Activated CD4-positive, alpha-beta memory T cell treated with anti-CD3 and anti-CD28 coated beads, Interleukin-2, amount 10 ng/mL, durations not matched to agents 7 days and 5 days (primary cell): Measurements from ENCODE around the gene SHKBP1. TPM values are rescaled to one million over a fixed set of nuclear protein-coding genes. Genes with fewer than 3 reads are reported as not detected.
"Not testable (repeated sequence)": the region's sequence is repeated elsewhere in the genome, so short reads cannot be mapped to it uniquely, and the experiment has no call there.

Experiments
- CTCF ChIA-PET: fragments of 350-600 bp; sonication (Branson Sonifier 250); formaldehyde crosslinking; loops from one replicate; lab custom pipeline; 2021; ENCODE audit warnings: antibody characterized with exemption, inconsistent platforms; lab: Charles Lee
- POLR2A ChIA-PET: fragments of 350-600 bp; sonication (Branson Sonifier 250); formaldehyde crosslinking; loops from one replicate; lab custom pipeline; 2021; ENCODE audit warnings: antibody characterized with exemption; lab: Charles Lee
- DNase-seq: peaks from one replicate; pipeline ENCODE4 v3.0.0-alpha.2; 2020
- H3K27ac Mint-ChIP-seq: one replicate; pipeline ENCODE4 v1.8.0; 2021; ENCODE audit warnings: mild to moderate bottlenecking, mixed read lengths
- H3K27me3 Mint-ChIP-seq: one replicate; pipeline ENCODE4 v1.8.0; 2021; ENCODE audit warnings: mixed read lengths
- H3K36me3 Mint-ChIP-seq: one replicate; pipeline ENCODE4 v1.8.0; 2021; ENCODE audit warnings: low read depth, mixed read lengths
- H3K4me1 Mint-ChIP-seq: one replicate; pipeline ENCODE4 v1.8.0; 2021; ENCODE audit warnings: mixed read lengths
- H3K4me3 Mint-ChIP-seq: one replicate; pipeline ENCODE4 v1.8.0; 2021; ENCODE audit warnings: mild to moderate bottlenecking, mixed read lengths
- H3K9me3 Mint-ChIP-seq: one replicate; pipeline ENCODE4 v1.8.0; 2021; ENCODE audit warnings: mixed read lengths
- total RNA-seq, 2 experiments: library from RNA; stranded (reverse); gene quantifications; one replicate each; pipeline ENCODE4 v1.2.3, GENCODE V29; 2021

Gene SHKBP1
- total RNA-seq, 2 experiments from 2014 or later, result 139 to 150 TPM

DNA sequence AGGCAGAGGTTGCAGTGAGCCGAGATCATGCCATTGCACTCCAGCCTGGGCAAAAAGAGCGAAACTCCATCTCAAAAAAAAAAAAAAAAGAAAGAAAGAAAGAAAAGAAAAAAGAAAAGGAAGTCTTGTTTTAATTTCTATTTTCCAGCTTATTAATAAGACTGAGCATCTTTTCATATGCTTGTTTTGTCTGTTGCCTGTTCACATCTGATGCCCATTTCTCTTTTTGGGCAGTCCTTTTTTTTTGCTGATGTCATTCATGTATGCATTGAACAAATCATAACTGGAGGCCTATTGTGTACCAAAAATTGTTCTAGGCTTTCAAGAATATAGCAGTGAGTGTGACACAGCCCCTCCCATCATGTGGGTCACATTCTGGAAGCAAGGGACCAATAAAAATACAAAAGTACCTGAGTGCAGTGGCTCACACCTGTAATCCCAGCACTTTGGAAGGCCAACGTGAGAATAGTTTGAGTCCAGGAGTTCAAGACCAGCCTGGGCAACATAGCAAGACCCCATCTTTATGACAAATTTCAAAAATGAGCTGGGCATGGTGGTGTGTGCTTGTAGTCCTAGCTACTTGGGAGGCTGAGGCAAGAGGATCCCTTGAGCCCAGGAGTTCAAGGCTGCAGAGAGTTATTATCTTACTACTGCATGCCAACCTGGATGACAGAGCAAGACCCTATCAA is 30.4 kb upstream of the SHKBP1 start:
- H3K4me3 Mint-ChIP-seq, H3K27ac Mint-ChIP-seq, DNase-seq, H3K36me3 Mint-ChIP-seq, H3K4me1 Mint-ChIP-seq, H3K9me3 Mint-ChIP-seq, POLR2A ChIA-PET: not testable (repeated sequence)
- peaks cover 29% of the 10 kb centered on the region for H3K27me3 Mint-ChIP-seq
- CTCF ChIA-PET, result interaction anchor here (0.8 kb wide), 1 partner anchor 89 kb away, joined by 3 read pairs; no protein-coding TSS in a partner anchor

DNA sequence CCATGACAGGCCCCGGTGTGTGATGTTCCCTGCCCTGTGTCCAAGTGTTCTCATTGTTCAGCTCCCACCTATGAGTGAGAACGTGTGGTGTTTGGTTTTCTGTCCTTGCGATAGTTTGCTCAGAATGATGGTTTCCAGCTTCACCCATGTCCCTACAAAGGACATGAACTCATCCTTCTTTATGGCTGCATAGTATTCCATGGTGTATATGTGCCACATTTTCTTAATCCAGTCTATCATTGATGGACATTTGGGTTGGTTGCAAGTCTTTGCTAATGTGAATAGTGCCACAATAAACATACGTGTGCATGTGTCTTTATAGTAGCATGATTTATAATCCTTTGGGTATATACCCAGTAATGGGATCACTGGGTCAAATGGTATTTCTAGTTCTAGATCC is 29.5 kb upstream of the SHKBP1 start:
- H3K4me3 Mint-ChIP-seq, H3K27ac Mint-ChIP-seq, H3K4me1 Mint-ChIP-seq, POLR2A ChIA-PET, H3K36me3 Mint-ChIP-seq, H3K9me3 Mint-ChIP-seq, DNase-seq: not testable (repeated sequence)
- H3K27me3 Mint-ChIP-seq, result peaks cover 31% of the 10 kb centered on the region
- CTCF ChIA-PET, result interaction anchor here (2.6 kb wide), 1 partner anchor 56 kb away, joined by 17 read pairs; no protein-coding TSS in a partner anchor

DNA sequence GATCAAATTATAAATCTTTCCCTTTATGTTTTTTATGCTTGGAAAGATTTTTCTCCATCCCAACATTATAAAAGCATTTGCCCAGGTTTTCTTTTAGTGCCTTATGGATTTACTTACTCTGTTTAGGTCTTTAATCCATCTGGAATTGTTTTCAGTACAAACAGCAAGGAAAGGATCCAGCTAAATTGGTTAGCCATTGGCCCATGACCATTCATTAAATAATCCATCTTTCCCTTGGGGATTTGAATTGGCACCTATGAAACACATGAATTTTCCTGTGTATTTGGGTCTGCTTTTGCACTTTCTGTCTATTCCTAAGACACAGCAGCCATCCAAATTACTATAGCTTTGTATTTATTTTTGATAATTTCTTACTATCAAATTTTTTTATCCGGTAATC is 28.8 kb upstream of the SHKBP1 start:
- ChIA-PET CTCF (interaction anchor here (1.3 to 2.6 kb wide), 2 partner anchors 24 to 56 kb away, joined by 7 to 17 read pairs; no protein-coding TSS in a partner anchor), POLR2A (no interaction called here)
- Mint-ChIP-seq H3K4me1 (peaks cover 8% of the 10 kb centered on the region), H3K9me3 (peaks cover 3% of the 10 kb centered on the region), H3K36me3 (no peaks in the 10 kb centered on the region), H3K27ac (no peak overlapping the region), H3K27me3 (peaks cover 36% of the 10 kb centered on the region), H3K4me3 (no peak overlapping the region)
- no peak for DNase-seq

DNA sequence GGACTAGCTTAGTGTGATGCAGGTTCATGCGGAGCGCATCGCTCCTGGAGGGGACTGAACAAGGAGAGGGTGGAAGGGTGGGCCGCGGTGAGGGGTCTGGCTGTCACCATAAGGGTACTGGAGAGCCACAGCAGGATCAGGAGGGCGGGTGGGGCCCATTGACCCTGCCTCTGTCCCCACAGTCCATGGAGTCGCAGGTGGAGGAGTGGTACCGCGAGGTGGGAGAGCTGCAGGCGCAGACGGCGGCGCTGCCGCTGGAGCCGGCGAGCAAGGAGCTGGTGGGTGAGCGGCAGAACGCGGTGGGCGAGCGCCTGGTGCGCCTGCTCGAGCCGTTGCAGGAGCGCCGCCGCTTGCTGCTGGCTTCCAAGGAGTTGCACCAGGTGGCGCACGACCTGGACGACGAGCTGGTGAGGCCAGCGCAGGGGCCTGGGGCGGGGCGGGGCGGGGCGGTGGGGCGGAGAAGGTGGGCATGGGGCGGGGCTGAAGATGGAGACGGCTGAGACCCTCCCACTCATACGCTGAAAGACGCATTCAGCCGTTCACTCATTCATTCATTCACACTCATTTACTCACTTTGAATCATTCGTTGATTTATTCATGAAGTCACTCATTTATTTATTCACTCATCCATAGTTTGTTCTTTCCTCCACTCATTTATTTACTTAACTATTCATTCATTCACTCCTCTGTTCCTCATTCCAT is 27.5 kb upstream of the SHKBP1 start:
- Mint-ChIP-seq H3K36me3 (no peaks in the 10 kb centered on the region), H3K27me3 (peaks cover 48% of the 10 kb centered on the region), H3K4me3 (no peak overlapping the region), H3K9me3 (peaks cover 3% of the 10 kb centered on the region), H3K27ac (no peak overlapping the region), H3K4me1 (peaks cover 8% of the 10 kb centered on the region)
- ChIA-PET CTCF (interaction anchor here (0.6 to 2.6 kb wide), 11 partner anchors 13 to 1293 kb away, joined by 3 to 17 read pairs (median 5); no protein-coding TSS in a partner anchor), POLR2A (interaction anchor here (1.1 kb wide), 1 partner anchor 15 kb away, joined by 3 read pairs; no protein-coding TSS in a partner anchor)
- peak; percentile 71 for DNase-seq

DNA sequence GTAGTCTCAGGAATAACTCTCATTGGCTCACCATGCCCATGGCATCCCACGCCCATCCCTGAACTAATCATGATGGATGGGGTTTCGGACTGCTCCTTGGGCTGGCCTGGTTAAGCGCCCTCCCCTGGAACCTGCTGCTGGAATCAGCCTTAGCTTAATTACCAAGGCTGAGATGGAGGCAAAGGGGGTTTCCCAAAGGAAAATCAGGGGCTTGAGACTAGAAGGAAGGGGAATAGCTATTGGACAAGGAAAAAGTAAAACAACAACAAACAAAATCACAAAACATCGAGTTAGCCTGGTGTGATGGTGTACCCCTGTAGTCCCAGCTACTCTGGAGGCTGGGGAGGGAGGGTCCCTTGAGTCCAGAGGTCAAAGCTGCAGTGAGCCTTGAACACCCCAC is 25.7 kb upstream of the SHKBP1 start:
- peaks cover 60% of the 10 kb centered on the region for H3K27me3 Mint-ChIP-seq
- CTCF ChIA-PET, result interaction anchor here (0.6 to 1.9 kb wide), 6 partner anchors 20 to 254 kb away, joined by 3 to 6 read pairs (median 4); no protein-coding TSS in a partner anchor
- H3K27ac Mint-ChIP-seq, result no peak overlapping the region
- DNase-seq, result no peak
- POLR2A ChIA-PET, result no interaction called here
- H3K4me1 Mint-ChIP-seq, result peaks cover 8% of the 10 kb centered on the region
- H3K36me3 Mint-ChIP-seq, result no peaks in the 10 kb centered on the region
- peaks cover 3% of the 10 kb centered on the region for H3K9me3 Mint-ChIP-seq
- no peak overlapping the region for H3K4me3 Mint-ChIP-seq

DNA sequence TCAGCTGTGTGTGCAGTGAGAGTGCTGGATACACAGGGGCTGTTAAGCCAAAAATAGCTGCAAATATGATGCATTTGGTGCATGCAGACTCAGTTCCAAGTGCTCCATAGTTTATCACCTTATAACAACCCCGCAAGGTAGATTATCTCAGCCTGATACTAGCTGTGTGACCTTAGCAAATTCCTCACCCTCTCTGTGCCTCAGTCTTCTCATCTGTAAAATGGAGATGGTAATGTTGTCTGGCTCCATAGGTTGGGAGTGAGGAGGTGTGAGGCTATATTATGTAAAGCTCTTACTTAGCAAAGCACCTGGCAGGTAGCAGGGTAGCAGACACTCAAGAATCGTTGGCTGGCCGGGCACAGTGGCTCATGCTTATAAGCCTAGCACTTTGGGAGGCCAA is 23.8 kb upstream of the SHKBP1 start:
- H3K36me3 Mint-ChIP-seq, result no peaks in the 10 kb centered on the region
- DNase-seq, result no peak
- CTCF ChIA-PET, result interaction anchor here (1.6 kb wide), 1 partner anchor 82 kb away, joined by 3 read pairs; no protein-coding TSS in a partner anchor
- POLR2A ChIA-PET, result interaction anchor here (1.0 kb wide), 1 partner anchor 25 kb away, joined by 3 read pairs; no protein-coding TSS in a partner anchor
- no peak overlapping the region for H3K4me3 Mint-ChIP-seq
- H3K27me3 Mint-ChIP-seq, result peaks cover 50% of the 10 kb centered on the region
- H3K27ac Mint-ChIP-seq, result no peak overlapping the region
- H3K4me1 Mint-ChIP-seq, result peaks cover 8% of the 10 kb centered on the region
- H3K9me3 Mint-ChIP-seq, result no peaks in the 10 kb centered on the region

DNA sequence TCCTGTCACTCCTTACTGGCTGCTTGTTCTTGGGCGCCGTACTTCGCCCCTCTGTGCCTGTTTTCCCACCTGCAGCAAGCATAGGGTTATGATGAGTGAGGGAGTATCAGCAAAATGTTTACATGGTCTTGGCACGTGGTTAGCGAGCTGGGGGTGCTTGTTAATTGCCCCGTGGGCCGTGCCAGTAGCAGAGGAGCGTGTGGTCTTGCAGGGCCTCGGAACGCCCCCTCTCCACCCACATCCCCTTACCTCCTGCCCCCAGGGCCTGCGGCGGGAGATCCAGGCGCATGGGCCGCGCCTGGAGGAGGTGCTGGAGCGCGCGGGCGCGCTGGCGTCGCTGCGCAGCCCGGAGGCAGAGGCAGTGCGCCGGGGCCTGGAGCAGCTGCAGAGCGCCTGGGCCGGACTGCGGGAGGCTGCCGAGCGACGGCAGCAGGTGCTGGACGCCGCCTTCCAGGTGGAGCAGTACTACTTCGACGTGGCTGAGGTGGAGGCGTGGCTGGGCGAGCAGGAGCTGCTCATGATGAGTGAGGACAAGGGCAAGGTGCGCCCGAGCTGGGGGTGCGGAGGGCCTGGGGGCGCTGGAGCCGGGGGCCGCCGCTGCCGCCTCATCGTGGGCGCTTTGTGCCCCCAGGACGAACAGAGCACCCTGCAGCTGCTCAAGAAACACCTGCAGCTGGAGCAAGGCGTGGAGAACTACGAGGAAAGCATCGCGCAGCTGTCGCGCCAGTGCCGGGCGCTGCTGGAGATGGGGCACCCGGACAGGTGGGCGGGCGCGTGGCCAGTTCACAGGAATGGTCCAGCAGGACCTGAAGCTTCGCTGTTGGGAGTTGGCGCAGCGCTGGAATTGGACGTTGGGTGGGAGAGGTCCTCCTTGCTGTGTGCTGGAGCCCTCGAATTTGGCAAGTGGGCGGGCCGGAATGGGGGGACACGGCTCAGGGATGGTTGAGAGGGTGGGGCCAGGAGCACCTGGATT is 22.5 kb upstream of the SHKBP1 start:
- POLR2A ChIA-PET, result no interaction called here
- Mint-ChIP-seq H3K4me1 (peaks cover 4% of the 10 kb centered on the region), H3K27me3 (peaks cover 46% of the 10 kb centered on the region), H3K27ac (no peak overlapping the region), H3K4me3 (no peak overlapping the region), H3K36me3 (no peaks in the 10 kb centered on the region), H3K9me3 (no peaks in the 10 kb centered on the region)
- no peak for DNase-seq
- CTCF ChIA-PET, result interaction anchor here (1.6 kb wide), 1 partner anchor 81 kb away, joined by 3 read pairs; no protein-coding TSS in a partner anchor

DNA sequence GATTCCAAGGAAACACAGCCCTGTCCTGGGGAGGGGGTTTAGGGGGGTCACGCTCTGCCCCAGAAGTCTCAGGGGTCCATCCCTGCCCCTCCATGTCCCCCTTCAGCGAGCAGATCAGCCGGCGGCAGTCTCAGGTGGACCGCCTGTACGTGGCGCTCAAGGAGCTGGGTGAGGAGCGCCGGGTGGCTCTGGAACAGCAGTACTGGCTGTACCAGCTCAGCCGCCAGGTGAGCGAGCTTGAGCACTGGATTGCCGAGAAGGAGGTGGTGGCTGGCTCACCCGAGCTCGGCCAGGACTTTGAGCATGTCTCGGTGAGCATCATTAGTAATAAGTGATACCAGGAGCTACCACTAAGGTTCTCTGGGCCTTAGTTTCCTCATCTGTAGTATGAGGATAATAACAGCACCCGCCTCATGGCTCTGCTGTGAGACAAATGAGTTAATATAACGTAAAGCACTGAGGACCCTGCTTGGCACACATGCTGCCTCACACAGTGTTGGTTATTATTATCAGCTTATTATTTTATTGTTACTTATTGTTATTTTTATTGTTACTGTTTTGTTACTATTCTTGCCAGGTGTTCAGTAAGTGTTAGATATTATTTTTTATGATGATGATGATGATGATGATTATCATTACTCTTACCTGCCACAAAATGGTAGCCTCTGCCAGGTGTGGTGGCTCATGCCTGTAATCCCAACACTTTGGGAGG is 20.5 kb upstream of the SHKBP1 start:
- CTCF ChIA-PET, result interaction anchor here (0.7 to 1.2 kb wide), 2 partner anchors 47 to 79 kb away, joined by 4 to 5 read pairs; no protein-coding TSS in a partner anchor
- no peak for DNase-seq
- Mint-ChIP-seq H3K36me3 (no peaks in the 10 kb centered on the region), H3K4me1 (no peaks in the 10 kb centered on the region), H3K27me3 (peaks cover 49% of the 10 kb centered on the region), H3K4me3 (no peak overlapping the region), H3K9me3 (no peaks in the 10 kb centered on the region), H3K27ac (no peak overlapping the region)
- POLR2A ChIA-PET, result no interaction called here

DNA sequence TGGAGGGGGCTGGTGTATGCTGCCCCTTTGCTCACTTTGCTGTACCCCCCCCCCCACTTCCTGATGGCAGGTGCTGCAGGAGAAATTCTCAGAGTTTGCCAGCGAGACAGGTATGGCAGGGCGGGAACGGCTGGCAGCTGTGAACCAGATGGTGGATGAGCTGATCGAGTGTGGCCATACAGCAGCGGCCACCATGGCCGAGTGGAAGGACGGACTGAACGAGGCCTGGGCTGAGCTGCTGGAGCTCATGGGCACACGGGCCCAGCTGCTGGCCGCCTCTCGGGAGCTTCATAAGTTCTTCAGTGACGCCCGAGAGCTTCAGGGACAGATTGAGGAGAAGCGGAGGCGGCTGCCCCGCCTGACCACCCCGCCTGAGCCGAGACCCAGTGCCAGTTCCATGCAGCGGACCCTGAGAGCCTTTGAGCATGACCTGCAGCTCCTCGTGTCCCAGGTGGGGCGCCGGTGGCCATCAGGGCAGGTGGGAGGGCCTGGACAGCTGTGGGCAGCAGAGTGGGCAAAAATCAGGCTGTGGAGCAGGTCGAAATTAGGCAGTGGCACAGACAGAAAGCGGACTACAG is 19.6 kb upstream of the SHKBP1 start:
- POLR2A ChIA-PET, result no interaction called here
- Mint-ChIP-seq H3K9me3 (no peaks in the 10 kb centered on the region), H3K4me3 (no peak overlapping the region), H3K4me1 (peaks cover 3% of the 10 kb centered on the region), H3K27ac (no peak overlapping the region), H3K36me3 (no peaks in the 10 kb centered on the region), H3K27me3 (peaks cover 49% of the 10 kb centered on the region)
- no peak for DNase-seq
- CTCF ChIA-PET, result no interaction called here

DNA sequence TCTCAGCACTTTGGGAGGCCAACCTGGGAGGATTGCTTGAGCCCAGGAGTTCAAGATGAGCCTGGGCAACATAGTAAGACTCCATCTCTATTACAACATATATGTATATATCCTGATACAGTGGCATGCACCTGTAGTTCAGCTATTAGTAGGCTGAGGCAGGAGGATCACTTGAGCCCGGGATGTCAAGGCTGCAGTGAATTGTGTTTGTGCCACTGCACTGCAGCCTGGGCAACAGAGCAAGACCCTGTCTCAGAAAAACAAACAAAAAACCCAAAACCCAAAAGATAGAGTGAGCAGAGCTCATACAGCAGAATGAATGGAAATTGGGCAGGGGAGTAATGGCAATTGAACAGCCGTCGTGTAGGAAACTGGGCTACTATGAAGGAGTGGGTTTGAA is 17.3 kb upstream of the SHKBP1 start:
- H3K36me3 Mint-ChIP-seq, result no peaks in the 10 kb centered on the region
- ChIA-PET POLR2A (no interaction called here), CTCF (interaction anchor here (2.0 kb wide), 1 partner anchor 11 kb away, joined by 5 read pairs; no protein-coding TSS in a partner anchor)
- H3K9me3 Mint-ChIP-seq, result no peaks in the 10 kb centered on the region
- no peak overlapping the region for H3K27ac Mint-ChIP-seq
- H3K4me1 Mint-ChIP-seq, result peaks cover 3% of the 10 kb centered on the region
- H3K27me3 Mint-ChIP-seq, result peaks cover 33% of the 10 kb centered on the region
- H3K4me3 Mint-ChIP-seq, result no peak overlapping the region
- DNase-seq, result no peak

DNA sequence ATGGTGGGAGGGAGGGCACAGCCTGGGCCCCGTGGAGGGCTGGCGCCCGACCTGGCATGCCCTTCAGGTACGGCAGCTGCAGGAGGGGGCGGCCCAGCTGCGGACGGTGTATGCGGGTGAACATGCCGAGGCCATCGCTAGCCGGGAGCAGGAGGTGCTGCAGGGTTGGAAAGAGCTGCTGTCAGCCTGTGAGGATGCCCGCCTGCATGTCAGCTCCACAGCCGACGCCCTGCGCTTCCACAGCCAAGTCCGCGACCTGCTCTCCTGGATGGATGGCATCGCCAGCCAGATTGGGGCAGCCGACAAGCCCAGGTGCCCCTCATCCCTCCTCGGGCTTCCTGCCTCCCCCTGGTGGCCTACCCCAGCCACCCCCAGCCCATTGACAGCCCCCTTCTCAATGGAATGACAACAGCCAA is 16.6 kb upstream of the SHKBP1 start:
- Mint-ChIP-seq H3K4me1 (peaks cover 3% of the 10 kb centered on the region), H3K36me3 (no peaks in the 10 kb centered on the region), H3K27me3 (peaks cover 29% of the 10 kb centered on the region), H3K27ac (no peak overlapping the region), H3K9me3 (no peaks in the 10 kb centered on the region), H3K4me3 (no peak overlapping the region)
- DNase-seq, result no peak
- ChIA-PET CTCF (no interaction called here), POLR2A (no interaction called here)
